KG1 (cell line): ENCODE results near the gene BIRC2.
A peak's percentile ranks its signal among the peaks of the same experiment; 100 is the strongest.

ENCODE experiments used
- DNase-seq: peaks from one replicate; lab custom pipeline; 2025; lab: John Stamatoyannopoulos, UW

BIRC2 gene

GRCh38 chr11:102375720-102376399 lies 28.8 kb downstream of the BIRC2 start:
- DNase-seq: no peak

GRCh38 chr11:102377891-102378290 lies 30.9 kb downstream of the BIRC2 start:
- DNase-seq: no peak

GRCh38 chr11:102378818-102379217 lies 31.8 kb downstream of the BIRC2 start:
- no peak for DNase-seq

- DNase-seq: no peak
Observed at GRCh38 chr11:102382384-102382783, 35.4 kb downstream of the BIRC2 start.

- DNase-seq: no peak
Observed at GRCh38 chr11:102383839-102384238, 36.8 kb downstream of the BIRC2 start.

GRCh38 chr11:102384419-102385079 lies 37.5 kb downstream of the BIRC2 start:
- DNase-seq: no peak

GRCh38 chr11:102385085-102386007 lies 38.3 kb downstream of the BIRC2 start:
- DNase-seq: no peak

- no peak for DNase-seq
Observed at GRCh38 chr11:102386136-102386734, 39.2 kb downstream of the BIRC2 start.

- no peak for DNase-seq
Observed at GRCh38 chr11:102387043-102387781, 40.2 kb downstream of the BIRC2 start.

GRCh38 chr11:102389253-102389652 lies 42.2 kb downstream of the BIRC2 start:
- DNase-seq: no peak

- peak; percentile 42 for DNase-seq
Observed at GRCh38 chr11:102390667-102391465, 43.9 kb downstream of the BIRC2 start.

GRCh38 chr11:102391549-102392237 lies 44.7 kb downstream of the BIRC2 start:
- DNase-seq: no peak

GRCh38 chr11:102393272-102393730 lies 46.3 kb downstream of the BIRC2 start:
- no peak for DNase-seq

GRCh38 chr11:102395720-102396393 lies 48.8 kb downstream of the BIRC2 start:
- no peak for DNase-seq

GRCh38 chr11:102396708-102397563 lies 49.9 kb downstream of the BIRC2 start:
- no peak for DNase-seq

GRCh38 chr11:102398297-102398696 lies 51.3 kb downstream of the BIRC2 start:
- DNase-seq: no peak

GRCh38 chr11:102399189-102399588 lies 52.2 kb downstream of the BIRC2 start:
- DNase-seq: no peak

GRCh38 chr11:102400603-102401002 lies 53.6 kb downstream of the BIRC2 start:
- DNase-seq: no peak
